ENCODE results near the gene HEG1.

Gene HEG1

DNA sequence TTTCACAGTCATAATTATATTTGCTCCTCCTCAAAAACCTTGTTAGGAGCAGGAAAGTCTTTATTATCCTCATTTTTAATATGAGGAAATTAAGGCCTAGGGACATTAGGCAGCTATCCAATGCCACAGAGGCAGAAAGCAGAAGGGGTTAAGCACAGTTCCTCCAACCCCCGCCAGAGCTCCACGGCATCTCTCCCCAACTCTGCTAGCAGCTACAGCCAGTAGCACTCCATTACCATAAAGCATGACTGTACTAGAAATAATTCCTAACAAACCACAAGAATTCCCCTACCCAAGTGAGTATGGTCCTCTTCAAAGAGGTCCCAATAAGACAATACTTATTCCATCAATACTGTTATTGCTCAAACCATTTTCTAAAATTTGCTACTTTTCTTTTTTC is 9.8 kb downstream of the HEG1 start:
- H3K9ac ChIP-seq (ENCODE audit: low read length), result no peak overlapping the region
- H2AFZ ChIP-seq (ENCODE audit: low read depth, low read length, severe bottlenecking), result no peak overlapping the region
- H3K36me3 ChIP-seq (ENCODE audit: low read length), result no peaks in the 10 kb centered on the region
- H3K27ac ChIP-seq (ENCODE audit: low read depth, low read length), result no peak overlapping the region
- no peaks in the 10 kb centered on the region for H3F3A ChIP-seq (ENCODE audit: insufficient read depth)
- H3K4me3 ChIP-seq (ENCODE audit: insufficient read depth, low read length, poor library complexity, severe bottlenecking), result no peak overlapping the region
- H3K27me3 ChIP-seq (ENCODE audit: low read length), result no peaks in the 10 kb centered on the region; the same call in 1 of the 2 replicates
- no peak overlapping the region for H3K4me2 ChIP-seq (ENCODE audit: low read depth, low read length, poor library complexity, severe bottlenecking)
- no peaks in the 10 kb centered on the region for H3K9me3 ChIP-seq (ENCODE audit: insufficient read depth, low read length)
- no peaks in the 10 kb centered on the region for H3K9me2 ChIP-seq (replicated peaks; ENCODE audit: insufficient read depth, low read length)
- no peaks in the 10 kb centered on the region for H4K20me1 ChIP-seq (ENCODE audit: low read depth, low read length)
- H3K79me2 ChIP-seq (ENCODE audit: insufficient read depth, low read length), result no peaks in the 10 kb centered on the region
- no peak for TF ChIP-seq EZH2phosphoT487 (conservative IDR thresholded peaks at IDR 0.05; ENCODE audit: low read length)

DNA sequence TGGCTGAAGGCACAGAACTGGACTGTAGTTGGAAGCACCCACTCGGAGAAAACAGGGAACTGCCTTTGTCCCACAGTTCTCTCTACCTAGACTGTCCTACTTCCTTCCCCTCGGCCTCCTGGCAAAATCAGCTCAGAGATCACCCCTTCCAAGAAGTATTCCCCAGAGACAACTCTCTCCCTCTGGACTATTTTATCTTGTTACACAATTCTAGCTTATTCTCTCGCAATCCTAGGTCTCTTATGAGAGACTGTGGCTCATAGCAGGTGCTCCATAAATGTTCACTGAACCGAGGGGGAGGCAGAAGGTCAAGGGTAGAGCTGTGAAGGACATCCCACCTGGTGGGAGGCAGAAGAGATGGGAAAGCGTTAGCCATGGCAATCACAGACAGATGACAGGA is 10.6 kb downstream of the HEG1 start:
- H3K27me3 ChIP-seq (ENCODE audit: low read length), result no peaks in the 10 kb centered on the region; the same call in 1 of the 2 replicates
- no peaks in the 10 kb centered on the region for H4K20me1 ChIP-seq (ENCODE audit: low read depth, low read length)
- no peak overlapping the region for H3K4me3 ChIP-seq (ENCODE audit: insufficient read depth, low read length, poor library complexity, severe bottlenecking)
- H3K4me2 ChIP-seq (ENCODE audit: low read depth, low read length, poor library complexity, severe bottlenecking), result no peak overlapping the region
- TF ChIP-seq EZH2phosphoT487 (conservative IDR thresholded peaks at IDR 0.05; ENCODE audit: low read length), result no peak
- TF ChIP-seq, protein P1, sequence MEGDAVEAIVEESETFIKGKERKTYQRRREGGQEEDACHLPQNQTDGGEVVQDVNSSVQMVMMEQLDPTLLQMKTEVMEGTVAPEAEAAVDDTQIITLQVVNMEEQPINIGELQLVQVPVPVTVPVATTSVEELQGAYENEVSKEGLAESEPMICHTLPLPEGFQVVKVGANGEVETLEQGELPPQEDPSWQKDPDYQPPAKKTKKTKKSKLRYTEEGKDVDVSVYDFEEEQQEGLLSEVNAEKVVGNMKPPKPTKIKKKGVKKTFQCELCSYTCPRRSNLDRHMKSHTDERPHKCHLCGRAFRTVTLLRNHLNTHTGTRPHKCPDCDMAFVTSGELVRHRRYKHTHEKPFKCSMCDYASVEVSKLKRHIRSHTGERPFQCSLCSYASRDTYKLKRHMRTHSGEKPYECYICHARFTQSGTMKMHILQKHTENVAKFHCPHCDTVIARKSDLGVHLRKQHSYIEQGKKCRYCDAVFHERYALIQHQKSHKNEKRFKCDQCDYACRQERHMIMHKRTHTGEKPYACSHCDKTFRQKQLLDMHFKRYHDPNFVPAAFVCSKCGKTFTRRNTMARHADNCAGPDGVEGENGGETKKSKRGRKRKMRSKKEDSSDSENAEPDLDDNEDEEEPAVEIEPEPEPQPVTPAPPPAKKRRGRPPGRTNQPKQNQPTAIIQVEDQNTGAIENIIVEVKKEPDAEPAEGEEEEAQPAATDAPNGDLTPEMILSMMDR (IDR thresholded peaks at IDR 0.05; ENCODE audit: insufficient read depth, low read length, poor library complexity, severe bottlenecking), result no peak
- no peaks in the 10 kb centered on the region for H3K9me2 ChIP-seq (replicated peaks; ENCODE audit: insufficient read depth, low read length)
- no peak overlapping the region for H2AFZ ChIP-seq (ENCODE audit: low read depth, low read length, severe bottlenecking)
- no peaks in the 10 kb centered on the region for H3K79me2 ChIP-seq (ENCODE audit: insufficient read depth, low read length)
- no peak overlapping the region for H3K27ac ChIP-seq (ENCODE audit: low read depth, low read length)
- no peaks in the 10 kb centered on the region for H3K9me3 ChIP-seq (ENCODE audit: insufficient read depth, low read length)
- H3K9ac ChIP-seq (ENCODE audit: low read length), result no peak overlapping the region
- H3F3A ChIP-seq (ENCODE audit: insufficient read depth), result no peaks in the 10 kb centered on the region
- no peaks in the 10 kb centered on the region for H3K36me3 ChIP-seq (ENCODE audit: low read length)

DNA sequence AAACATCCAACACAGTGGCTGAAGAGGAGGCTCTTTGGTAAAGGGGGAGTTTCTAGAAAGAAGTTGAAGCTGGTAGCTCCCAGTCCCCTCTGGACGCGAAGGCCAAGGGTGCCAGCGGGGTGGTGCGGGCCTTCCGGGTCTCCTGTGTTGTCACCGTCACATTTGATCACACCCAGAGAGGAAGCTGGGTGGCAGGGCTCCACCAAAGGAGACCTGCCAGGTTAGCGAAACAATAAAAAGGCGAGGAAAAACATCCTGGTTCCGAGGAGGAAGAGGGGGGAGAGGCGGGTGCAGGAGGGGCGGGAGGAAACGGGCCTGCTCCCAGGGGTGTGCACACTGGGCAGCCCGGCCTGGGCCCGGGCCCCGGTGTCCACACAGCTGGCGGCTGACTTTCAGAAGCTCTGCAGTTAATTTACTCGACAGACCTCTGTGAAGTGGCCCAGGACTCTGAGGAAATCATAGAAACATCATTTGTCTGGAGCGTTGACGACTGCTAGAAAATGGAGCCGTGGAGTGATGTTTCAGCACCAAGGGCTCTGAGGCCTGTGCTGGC is 12.1 kb downstream of the HEG1 start:
- no peaks in the 10 kb centered on the region; the same call in 1 of the 2 replicates for H3K27me3 ChIP-seq (ENCODE audit: low read length)
- no peak overlapping the region for H3K4me3 ChIP-seq (ENCODE audit: insufficient read depth, low read length, poor library complexity, severe bottlenecking)
- no peak overlapping the region for H3K27ac ChIP-seq (ENCODE audit: low read depth, low read length)
- no peak overlapping the region for H3K9ac ChIP-seq (ENCODE audit: low read length)
- H3K9me3 ChIP-seq (ENCODE audit: insufficient read depth, low read length), result no peaks in the 10 kb centered on the region
- H3K4me2 ChIP-seq (ENCODE audit: low read depth, low read length, poor library complexity, severe bottlenecking), result no peak overlapping the region
- no peaks in the 10 kb centered on the region for H3K9me2 ChIP-seq (replicated peaks; ENCODE audit: insufficient read depth, low read length)
- TF ChIP-seq EZH2phosphoT487 (conservative IDR thresholded peaks at IDR 0.05; ENCODE audit: low read length), result no peak
- TF ChIP-seq, protein P1 (IDR thresholded peaks at IDR 0.05; ENCODE audit: insufficient read depth, low read length, poor library complexity, severe bottlenecking), result no peak
- H2AFZ ChIP-seq (ENCODE audit: low read depth, low read length, severe bottlenecking), result no peak overlapping the region
- no peaks in the 10 kb centered on the region for H3K36me3 ChIP-seq (ENCODE audit: low read length)
- no peaks in the 10 kb centered on the region for H3F3A ChIP-seq (ENCODE audit: insufficient read depth)
- no peaks in the 10 kb centered on the region for H4K20me1 ChIP-seq (ENCODE audit: low read depth, low read length)
- H3K79me2 ChIP-seq (ENCODE audit: insufficient read depth, low read length), result no peaks in the 10 kb centered on the region

DNA sequence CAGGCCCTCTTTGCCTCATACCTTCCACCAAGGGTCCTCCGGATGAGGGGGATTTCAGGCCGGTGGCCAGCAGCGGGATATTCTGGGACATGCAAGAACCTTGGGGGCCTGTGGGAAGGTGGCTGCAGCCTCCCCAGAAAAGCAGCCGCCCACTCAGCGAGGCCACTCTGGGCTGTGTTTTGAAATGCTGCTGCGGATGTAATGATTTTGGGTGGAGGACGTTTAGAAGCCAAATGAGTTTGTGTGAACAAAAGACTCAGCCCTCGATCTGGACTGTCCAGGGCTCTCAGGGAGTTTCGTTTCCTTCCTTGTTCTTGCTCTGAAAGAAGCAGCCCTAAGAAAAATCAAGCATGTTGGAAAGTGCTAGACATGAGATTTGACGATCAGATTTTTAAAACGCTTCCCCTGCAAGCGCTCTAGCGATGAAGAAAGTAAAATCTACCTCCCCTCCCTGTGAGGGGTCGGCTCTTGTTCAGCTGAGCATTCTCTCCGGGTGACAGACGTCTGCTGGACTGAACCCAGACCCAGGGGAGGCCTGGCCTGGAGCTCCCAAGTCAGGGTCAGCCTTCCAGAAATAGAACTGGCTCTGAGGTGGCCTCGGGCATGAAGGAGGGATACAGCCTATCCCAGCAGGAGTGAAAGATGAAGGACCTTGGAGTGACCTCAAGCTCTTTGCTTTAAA is 12.9 kb downstream of the HEG1 start:
- Histone ChIP-seq H3K4me3 (ENCODE audit: insufficient read depth, low read length, poor library complexity, severe bottlenecking) (no peak overlapping the region), H3K27me3 (ENCODE audit: low read length) (no peaks in the 10 kb centered on the region; the same call in 1 of the 2 replicates), H3K9me2 (replicated peaks; ENCODE audit: insufficient read depth, low read length) (no peaks in the 10 kb centered on the region), H3K9ac (ENCODE audit: low read length) (no peak overlapping the region), H3K27ac (ENCODE audit: low read depth, low read length) (no peak overlapping the region), H3F3A (ENCODE audit: insufficient read depth) (no peaks in the 10 kb centered on the region), H3K36me3 (ENCODE audit: low read length) (no peaks in the 10 kb centered on the region), H3K9me3 (ENCODE audit: insufficient read depth, low read length) (no peaks in the 10 kb centered on the region), H3K4me2 (ENCODE audit: low read depth, low read length, poor library complexity, severe bottlenecking) (no peak overlapping the region), H4K20me1 (ENCODE audit: low read depth, low read length) (no peaks in the 10 kb centered on the region), H3K79me2 (ENCODE audit: insufficient read depth, low read length) (no peaks in the 10 kb centered on the region), H2AFZ (ENCODE audit: low read depth, low read length, severe bottlenecking) (no peak overlapping the region)
- TF ChIP-seq EZH2phosphoT487 (conservative IDR thresholded peaks at IDR 0.05; ENCODE audit: low read length), result no peak
- TF ChIP-seq, protein P1 (IDR thresholded peaks at IDR 0.05; ENCODE audit: insufficient read depth, low read length, poor library complexity, severe bottlenecking), result no peak

Data from SU-DHL-6 (cell line).